ENCODE data around the gene CDK5R2. TPM values are rescaled to one million over a fixed set of nuclear protein-coding genes. Genes with fewer than 3 reads are reported as not detected.
"Not testable (repeated sequence)": the region's sequence is repeated elsewhere in the genome, so short reads cannot be mapped to it uniquely, and the experiment has no call there.

CDK5R2 gene
- total RNA-seq: not detected in 2 replicates

GRCh38 chr2:218959141-218959731 lies at the start of gene CDK5R2:
Gene CDK5R2, plus strand, starts transcription at chr2:218959666. Its CDS starts 155 bp downstream, at chr2:218959821.
- intact Hi-C loops (cut with micrococcal nuclease): no loop called here

GRCh38 chr2:218910741-218911140 lies 48.7 kb upstream of the CDK5R2 start:
- intact Hi-C loops (cut with micrococcal nuclease): no loop called here

- intact Hi-C loops (cut with micrococcal nuclease): no loop called here
Observed at GRCh38 chr2:218920504-218920903, 39.0 kb upstream of the CDK5R2 start.

GRCh38 chr2:218924757-218925156 lies 34.7 kb upstream of the CDK5R2 start:
- intact Hi-C loops (cut with micrococcal nuclease): no loop called here

GRCh38 chr2:218925434-218925833 lies 34.0 kb upstream of the CDK5R2 start:
- intact Hi-C loops (cut with micrococcal nuclease): no loop called here

- intact Hi-C loops (cut with micrococcal nuclease): no loop called here
Observed at GRCh38 chr2:218927422-218927821, 32.0 kb upstream of the CDK5R2 start.

GRCh38 chr2:218927876-218928275 lies 31.6 kb upstream of the CDK5R2 start:
- intact Hi-C loops (cut with micrococcal nuclease): no loop called here

- intact Hi-C loops (cut with micrococcal nuclease): not testable (repeated sequence)
Observed at GRCh38 chr2:218930488-218930887, 29.0 kb upstream of the CDK5R2 start.

GRCh38 chr2:218931751-218932150 lies 27.7 kb upstream of the CDK5R2 start:
- intact Hi-C loops (cut with micrococcal nuclease): not testable (repeated sequence)

- intact Hi-C loops (cut with micrococcal nuclease): no loop called here
Observed at GRCh38 chr2:218944759-218945404, 14.6 kb upstream of the CDK5R2 start.

- intact Hi-C loops (cut with micrococcal nuclease): no loop called here
Observed at GRCh38 chr2:218946621-218947020, 12.8 kb upstream of the CDK5R2 start.

- intact Hi-C loops (cut with micrococcal nuclease): no loop called here
Observed at GRCh38 chr2:218952160-218952559, 7.3 kb upstream of the CDK5R2 start.

- intact Hi-C loops (cut with micrococcal nuclease): no loop called here
Observed at GRCh38 chr2:218953366-218953954, 6.0 kb upstream of the CDK5R2 start.

GRCh38 chr2:218954541-218955300 lies 4.7 kb upstream of the CDK5R2 start:
- intact Hi-C loops (cut with micrococcal nuclease): no loop called here

- intact Hi-C loops (cut with micrococcal nuclease): no loop called here
Observed at GRCh38 chr2:218956039-218956438, 3.4 kb upstream of the CDK5R2 start.

- intact Hi-C loops (cut with micrococcal nuclease): no loop called here
Observed at GRCh38 chr2:218957671-218958070, 1.8 kb upstream of the CDK5R2 start.

- intact Hi-C loops (cut with micrococcal nuclease): no loop called here
Observed at GRCh38 chr2:218958276-218958675, 1.2 kb upstream of the CDK5R2 start.

GRCh38 chr2:218959761-218960308 lies 369 bp downstream of the CDK5R2 start:
- intact Hi-C loops (cut with micrococcal nuclease): no loop called here

GRCh38 chr2:218960309-218961165 lies 1.1 kb downstream of the CDK5R2 start:
- intact Hi-C loops (cut with micrococcal nuclease): no loop called here

GRCh38 chr2:218961229-218961628 lies 1.8 kb downstream of the CDK5R2 start:
- intact Hi-C loops (cut with micrococcal nuclease): no loop called here
